Loucy (cell line): Measurements from ENCODE around the gene CDH4.
A peak's percentile ranks its signal among the peaks of the same experiment; 100 is the strongest.

ENCODE experiments used
- H2AFZ ChIP-seq: fragments of 200-600 bp; sonication (generic); 2 replicates; pipeline ENCODE4 v1.6.0; 2016; ENCODE audit warnings: antibody characterized with exemption, mild to moderate bottlenecking, low read length, moderate library complexity
- H3F3A ChIP-seq: fragments of 200-600 bp; 2 replicates; pipeline ENCODE4 v1.6.0; 2016; ENCODE audit warnings: antibody characterized with exemption, low read depth, mild to moderate bottlenecking
- H3K27me3 ChIP-seq: fragments of 200-600 bp; sonication (generic); 2 replicates; pipeline ENCODE4 v1.6.1; 2014; ENCODE audit warnings: low read length, mild to moderate bottlenecking; ENCODE audit not compliant: insufficient read depth, poor library complexity, severe bottlenecking
- H3K36me3 ChIP-seq: fragments of 200-600 bp; sonication (generic); 2 replicates; pipeline ENCODE4 v1.6.1; 2016; ENCODE audit warnings: low read length; ENCODE audit not compliant: insufficient read depth
- H3K4me1 ChIP-seq: fragments of 200-600 bp; sonication (generic); 2 replicates; pipeline ENCODE4 v1.5.1; 2014; ENCODE audit warnings: low read length, mild to moderate bottlenecking; ENCODE audit not compliant: insufficient read depth, poor library complexity, severe bottlenecking
- H3K4me2 ChIP-seq: fragments of 200-600 bp; sonication (generic); 2 replicates; pipeline ENCODE4 v1.6.0; 2014; ENCODE audit warnings: antibody characterized with exemption, low read length, low read depth, mild to moderate bottlenecking; ENCODE audit not compliant: poor library complexity, severe bottlenecking
- H3K4me3 ChIP-seq: fragments of 200-600 bp; sonication (generic); 2 replicates; pipeline ENCODE4 v1.5.1; 2014; ENCODE audit warnings: low read length, mild to moderate bottlenecking, mixed read lengths; ENCODE audit not compliant: poor library complexity, severe bottlenecking
- H3K79me2 ChIP-seq: fragments of 200-600 bp; sonication (generic); 2 replicates; pipeline ENCODE4 v1.6.1; 2014; ENCODE audit warnings: low read length; ENCODE audit not compliant: insufficient read depth
- H3K9ac ChIP-seq: fragments of 200-600 bp; sonication (generic); 2 replicates; pipeline ENCODE4 v1.6.0; 2014; ENCODE audit warnings: mild to moderate bottlenecking, low read depth, low read length, moderate library complexity; ENCODE audit not compliant: poor library complexity, severe bottlenecking
- H3K9me2 ChIP-seq: fragments of 200-600 bp; sonication (generic); replicated peaks from 2 replicates; pipeline ENCODE4 v1.6.1; 2016; ENCODE audit warnings: low read depth, low read length, mixed read lengths
- H3K9me3 ChIP-seq: fragments of 200-600 bp; sonication (generic); 2 replicates; pipeline ENCODE4 v1.6.1; 2014; ENCODE audit warnings: mild to moderate bottlenecking, antibody characterized with exemption, low read length, low read depth; ENCODE audit not compliant: insufficient read depth
- H4K20me1 ChIP-seq: fragments of 200-600 bp; sonication (generic); 2 replicates; pipeline ENCODE4 v1.6.0; 2014; ENCODE audit warnings: antibody characterized with exemption, low read length, mild to moderate bottlenecking; ENCODE audit not compliant: insufficient read depth, poor library complexity, severe bottlenecking
- CTCF ChIP-seq: fragments of 200-600 bp; sonication (generic); conservative IDR thresholded peaks from 2 replicates; pipeline ENCODE4 v1.5.1; 2014; ENCODE audit warnings: mild to moderate bottlenecking, antibody characterized with exemption, low read length
- EZH2phosphoT487 ChIP-seq: fragments of 200-600 bp; IDR thresholded peaks from 2 replicates; pipeline ENCODE4 v1.6.1; 2018; ENCODE audit warnings: antibody characterized with exemption, mild to moderate bottlenecking, moderate library complexity, borderline replicate concordance

Gene CDH4

DNA sequence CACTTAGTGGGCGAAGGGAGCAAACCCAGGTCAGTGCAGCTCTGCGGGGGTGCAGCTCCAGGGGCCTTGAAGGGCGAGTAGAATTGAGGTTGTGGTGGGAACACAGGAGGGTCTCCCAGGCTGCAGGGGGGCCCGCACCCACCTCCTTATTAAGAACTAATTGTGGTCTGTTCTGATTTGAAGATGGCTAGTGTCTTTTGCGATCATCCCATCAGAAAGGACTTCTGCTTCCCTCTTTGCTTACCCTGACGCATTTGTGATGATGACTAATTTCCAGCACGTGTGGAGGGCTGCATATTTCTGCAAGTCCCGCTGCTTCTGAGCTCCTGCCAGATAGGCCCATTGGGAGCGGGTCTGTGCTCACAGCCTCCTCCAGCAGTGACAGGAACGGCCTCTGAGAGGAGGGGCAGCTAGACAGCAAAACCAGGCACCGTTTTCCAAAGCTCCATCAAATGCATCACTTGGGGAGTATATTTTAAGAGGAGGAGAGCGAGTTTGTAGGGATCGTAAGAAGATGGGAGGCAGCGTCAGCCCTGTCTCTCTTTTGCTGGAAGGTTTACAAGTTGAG lies 268.9 kb downstream of the CDH4 start:
- H3F3A ChIP-seq: no peaks in the 10 kb centered on the region
- TF ChIP-seq EZH2phosphoT487 (no peak), CTCF (no peak)
- H3K36me3 ChIP-seq: peaks cover 7% of the 10 kb centered on the region; the same call in 1 of the 2 replicates
- H3K4me3 ChIP-seq: peak overlapping the region; percentile 53
- peaks cover 50% of the 10 kb centered on the region for H3K4me1 ChIP-seq
- no peaks in the 10 kb centered on the region for H3K9me2 ChIP-seq
- peak overlapping the region; percentile 70 for H3K9ac ChIP-seq
- peaks cover 5% of the 10 kb centered on the region for H4K20me1 ChIP-seq
- no peaks in the 10 kb centered on the region for H3K27me3 ChIP-seq
- peak overlapping the region; percentile 68 for H3K4me2 ChIP-seq
- no peak overlapping the region for H2AFZ ChIP-seq
- no peaks in the 10 kb centered on the region for H3K9me3 ChIP-seq
- H3K79me2 ChIP-seq: peaks cover 93% of the 10 kb centered on the region

DNA sequence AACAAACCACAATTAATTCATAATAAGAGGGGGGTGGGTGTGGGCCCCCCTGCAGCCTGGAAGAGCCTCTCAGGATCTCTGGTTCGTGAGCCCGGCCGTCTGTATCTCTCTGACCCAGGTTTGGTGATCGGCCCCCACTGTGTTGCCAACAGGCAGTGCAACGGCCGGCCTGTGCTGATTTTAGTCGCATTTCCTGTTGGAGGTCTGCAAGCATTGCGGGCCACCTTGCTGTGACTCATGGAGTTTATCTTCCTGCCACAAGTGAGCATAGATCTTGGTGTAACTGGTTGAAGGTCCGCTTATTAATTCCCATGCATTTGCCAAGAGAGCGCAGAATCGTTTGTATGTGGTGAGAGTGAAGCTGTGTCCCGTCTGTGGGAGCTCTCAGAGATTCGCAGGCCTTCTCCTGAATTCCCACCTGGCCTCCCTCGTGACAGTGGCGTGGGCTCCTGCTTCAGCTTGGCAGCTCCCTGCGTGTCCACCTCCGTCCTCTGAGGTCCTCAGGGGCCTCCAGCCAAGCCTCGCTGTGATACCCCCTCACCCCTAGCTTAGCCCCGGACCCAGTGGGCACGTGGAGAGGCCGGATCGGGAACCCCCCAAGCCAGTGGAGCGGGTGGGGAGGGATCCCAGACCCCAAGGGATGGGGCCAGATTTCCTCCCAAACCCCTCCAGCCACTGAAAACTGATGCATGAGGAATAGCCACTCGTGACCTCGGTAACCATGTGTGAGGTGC lies 269.8 kb downstream of the CDH4 start:
- Histone ChIP-seq H3K4me1 (peaks cover 50% of the 10 kb centered on the region), H3K27me3 (no peaks in the 10 kb centered on the region), H3K9me2 (no peaks in the 10 kb centered on the region), H3K36me3 (peaks cover 7% of the 10 kb centered on the region; the same call in 1 of the 2 replicates), H3K4me3 (peak overlapping the region; percentile 53), H3F3A (no peaks in the 10 kb centered on the region), H4K20me1 (peaks cover 1% of the 10 kb centered on the region), H2AFZ (no peak overlapping the region), H3K9ac (peak overlapping the region; percentile 70), H3K79me2 (peaks cover 91% of the 10 kb centered on the region), H3K4me2 (peak overlapping the region; percentile 68), H3K9me3 (no peaks in the 10 kb centered on the region)
- TF ChIP-seq CTCF (peak; percentile 27; the same call in 1 of the 2 replicates), EZH2phosphoT487 (no peak)

DNA sequence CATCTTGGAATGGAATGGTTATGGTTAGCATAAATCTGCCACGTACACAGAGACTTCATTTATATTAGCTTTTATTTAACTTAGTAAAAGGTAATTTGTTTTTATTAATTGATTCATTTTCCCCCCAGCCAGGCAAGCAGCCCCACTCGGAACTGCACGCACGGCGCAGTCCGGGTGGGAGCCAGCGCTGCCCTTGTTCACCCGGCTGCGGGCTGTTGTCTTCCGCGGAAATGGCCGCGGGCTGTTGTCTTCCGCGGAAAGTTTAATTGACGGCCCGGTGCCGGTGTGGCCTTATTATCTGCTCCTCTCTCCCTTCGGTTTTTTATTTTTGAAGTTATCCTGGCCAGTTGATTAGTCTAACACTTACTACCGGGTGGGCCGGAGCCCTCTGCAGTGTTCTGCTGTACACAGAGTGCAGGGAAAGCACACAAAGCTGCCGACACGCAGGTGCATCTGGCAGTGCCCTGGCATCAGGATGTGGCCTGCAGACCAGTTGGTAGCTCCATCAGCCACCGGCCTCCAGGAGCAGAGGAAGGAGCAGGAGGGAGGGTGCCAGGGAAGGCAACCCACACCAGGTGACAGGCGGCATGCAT lies 270.5 kb downstream of the CDH4 start:
- Histone ChIP-seq H3K9ac (peak overlapping the region; percentile 70), H3K4me2 (peak overlapping the region; percentile 68), H3K4me1 (peaks cover 50% of the 10 kb centered on the region), H3F3A (no peaks in the 10 kb centered on the region), H4K20me1 (peaks cover 1% of the 10 kb centered on the region), H3K9me3 (no peaks in the 10 kb centered on the region), H3K4me3 (peak overlapping the region; percentile 44), H3K79me2 (peaks cover 91% of the 10 kb centered on the region), H2AFZ (no peak overlapping the region), H3K36me3 (peaks cover 11% of the 10 kb centered on the region; the same call in 1 of the 2 replicates), H3K9me2 (no peaks in the 10 kb centered on the region), H3K27me3 (no peaks in the 10 kb centered on the region)
- TF ChIP-seq EZH2phosphoT487: no peak
- no peak for TF ChIP-seq CTCF
